ENCODE results near the gene C2orf76.

GRCh38 chr2:119377993-119378345 lies 11.3 kb upstream of the C2orf76 start:
- TF ChIP-seq CTCF (IDR thresholded peaks at IDR 0.05; ENCODE audit: poor library complexity) (no peak), EZH2phosphoT487 (IDR thresholded peaks at IDR 0.05; ENCODE audit: low read depth, severe bottlenecking, unreplicated experiment) (no peak), EZH2 (IDR thresholded peaks at IDR 0.05; ENCODE audit: borderline replicate concordance) (no peak)

Measured in hepatocyte (in vitro differentiated cells).